ENCODE results near the gene PHF19. TPM values are rescaled to one million over a fixed set of nuclear protein-coding genes. Genes with fewer than 3 reads are reported as not detected.
A peak's percentile ranks its signal among the peaks of the same experiment; 100 is the strongest.

Gene PHF19
- total and polyA plus RNA-seq, 9 donors: 16.8 to 56.0 (median 40.2) TPM

DNA sequence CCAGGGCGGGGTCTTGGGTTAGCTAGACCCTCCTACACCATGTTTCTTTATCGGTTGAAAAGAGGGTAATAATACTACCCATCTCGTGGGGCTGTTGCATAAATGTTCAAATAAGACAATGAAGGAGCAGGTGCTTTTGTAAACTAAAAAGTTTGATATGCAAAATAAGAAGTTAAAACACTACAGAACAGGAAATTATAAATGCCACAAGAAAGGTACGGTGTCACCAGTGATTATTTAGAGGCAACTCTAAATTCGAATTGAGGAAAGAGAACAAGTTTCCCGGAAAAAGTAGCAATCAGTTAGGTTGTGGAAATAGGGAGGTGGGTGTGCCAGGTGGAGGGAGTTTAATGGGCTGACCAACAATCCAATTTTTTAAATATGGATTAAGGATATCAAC is 2.5 kb upstream of the PHF19 start:
- DNase-seq: no peak
- H3K4me1 ChIP-seq (ENCODE audit: insufficient read depth): no peaks in the 10 kb centered on the region
- TF ChIP-seq EP300 (IDR thresholded peaks at IDR 0.05): no peak
- TF ChIP-seq POLR2A (IDR thresholded peaks at IDR 0.05): no peak
- TF ChIP-seq, protein P1, sequence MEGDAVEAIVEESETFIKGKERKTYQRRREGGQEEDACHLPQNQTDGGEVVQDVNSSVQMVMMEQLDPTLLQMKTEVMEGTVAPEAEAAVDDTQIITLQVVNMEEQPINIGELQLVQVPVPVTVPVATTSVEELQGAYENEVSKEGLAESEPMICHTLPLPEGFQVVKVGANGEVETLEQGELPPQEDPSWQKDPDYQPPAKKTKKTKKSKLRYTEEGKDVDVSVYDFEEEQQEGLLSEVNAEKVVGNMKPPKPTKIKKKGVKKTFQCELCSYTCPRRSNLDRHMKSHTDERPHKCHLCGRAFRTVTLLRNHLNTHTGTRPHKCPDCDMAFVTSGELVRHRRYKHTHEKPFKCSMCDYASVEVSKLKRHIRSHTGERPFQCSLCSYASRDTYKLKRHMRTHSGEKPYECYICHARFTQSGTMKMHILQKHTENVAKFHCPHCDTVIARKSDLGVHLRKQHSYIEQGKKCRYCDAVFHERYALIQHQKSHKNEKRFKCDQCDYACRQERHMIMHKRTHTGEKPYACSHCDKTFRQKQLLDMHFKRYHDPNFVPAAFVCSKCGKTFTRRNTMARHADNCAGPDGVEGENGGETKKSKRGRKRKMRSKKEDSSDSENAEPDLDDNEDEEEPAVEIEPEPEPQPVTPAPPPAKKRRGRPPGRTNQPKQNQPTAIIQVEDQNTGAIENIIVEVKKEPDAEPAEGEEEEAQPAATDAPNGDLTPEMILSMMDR (IDR thresholded peaks at IDR 0.05): no peak
- no peaks in the 10 kb centered on the region for H3K9me3 ChIP-seq
- H3K4me3 ChIP-seq: no peak overlapping the region
- no peaks in the 10 kb centered on the region for H3K36me3 ChIP-seq
- intact Hi-C loops (cut with DNase I): loop anchor here in 3 of 4 donors (5.0 to 10.0 kb wide), 4 partner anchors 43 to 185 kb away; no protein-coding TSS in a partner anchor
- 70 to 81% (median 79%) methylated on average over 6 of the region's 6 CpGs for WGBS, 3 donors
- no peak overlapping the region for H3K27ac ChIP-seq
- no peaks in the 10 kb centered on the region for H3K27me3 ChIP-seq

DNA sequence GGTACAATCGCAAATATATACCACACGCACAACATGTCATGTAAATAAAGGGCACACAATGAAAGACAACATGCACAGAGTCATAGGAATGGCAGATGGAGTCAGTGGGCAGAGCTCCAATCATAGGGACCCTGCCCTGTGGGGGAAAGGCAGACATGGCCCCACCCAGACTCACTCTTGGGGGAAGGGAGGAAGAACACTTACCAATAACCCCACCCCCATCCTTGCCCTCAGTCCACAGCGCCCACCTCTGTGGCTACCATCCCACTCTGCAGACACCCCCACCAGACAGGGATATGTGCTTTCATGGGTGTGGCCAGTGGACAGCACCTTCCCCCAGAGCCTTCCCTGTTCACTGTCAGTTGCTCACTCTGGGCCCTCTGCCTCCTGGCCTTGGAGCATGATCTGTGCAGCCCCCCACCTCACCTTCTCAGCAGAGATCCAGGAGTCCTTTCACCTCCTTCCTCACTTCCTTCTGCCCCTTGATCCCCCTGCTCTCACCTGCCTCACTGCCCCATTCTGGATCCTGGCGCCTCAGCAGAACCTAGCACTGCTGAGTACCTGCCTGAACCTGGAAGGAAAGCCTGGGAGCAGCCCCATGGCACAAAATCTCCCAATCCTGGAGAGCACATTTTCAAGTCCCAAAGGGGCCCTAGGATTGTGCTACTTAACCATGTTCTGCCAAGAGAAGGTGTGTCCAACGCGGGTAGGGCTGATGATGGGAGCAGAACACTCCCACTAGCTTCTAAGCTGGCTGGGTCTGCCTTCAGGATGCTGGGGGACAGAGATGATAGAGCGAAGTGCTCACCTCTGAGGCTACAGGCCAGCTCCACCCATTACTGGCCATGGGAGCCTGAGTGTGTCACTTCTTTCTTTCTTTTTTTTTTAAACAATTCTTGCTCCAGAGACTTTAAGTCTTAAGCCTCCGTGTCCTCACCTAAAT is 1.5 kb upstream of the PHF19 start:
- WGBS, 3 donors: 75 to 83% (median 83%) methylated on average over 8 of the region's 8 CpGs
- Histone ChIP-seq H3K4me3 (no peak overlapping the region), H3K27ac (no peak overlapping the region), H3K4me1 (ENCODE audit: insufficient read depth) (no peaks in the 10 kb centered on the region), H3K36me3 (no peaks in the 10 kb centered on the region), H3K27me3 (no peaks in the 10 kb centered on the region), H3K9me3 (no peaks in the 10 kb centered on the region)
- intact Hi-C loops (cut with DNase I): loop anchor here in 3 of 4 donors (5.0 to 10.0 kb wide), 4 partner anchors 44 to 186 kb away; no protein-coding TSS in a partner anchor
- peak in 1 of 5 donors; percentile 45 for DNase-seq
- TF ChIP-seq EP300 (IDR thresholded peaks at IDR 0.05) (no peak), POLR2A (IDR thresholded peaks at IDR 0.05) (no peak)
- TF ChIP-seq, protein P1 (IDR thresholded peaks at IDR 0.05): no peak

DNA sequence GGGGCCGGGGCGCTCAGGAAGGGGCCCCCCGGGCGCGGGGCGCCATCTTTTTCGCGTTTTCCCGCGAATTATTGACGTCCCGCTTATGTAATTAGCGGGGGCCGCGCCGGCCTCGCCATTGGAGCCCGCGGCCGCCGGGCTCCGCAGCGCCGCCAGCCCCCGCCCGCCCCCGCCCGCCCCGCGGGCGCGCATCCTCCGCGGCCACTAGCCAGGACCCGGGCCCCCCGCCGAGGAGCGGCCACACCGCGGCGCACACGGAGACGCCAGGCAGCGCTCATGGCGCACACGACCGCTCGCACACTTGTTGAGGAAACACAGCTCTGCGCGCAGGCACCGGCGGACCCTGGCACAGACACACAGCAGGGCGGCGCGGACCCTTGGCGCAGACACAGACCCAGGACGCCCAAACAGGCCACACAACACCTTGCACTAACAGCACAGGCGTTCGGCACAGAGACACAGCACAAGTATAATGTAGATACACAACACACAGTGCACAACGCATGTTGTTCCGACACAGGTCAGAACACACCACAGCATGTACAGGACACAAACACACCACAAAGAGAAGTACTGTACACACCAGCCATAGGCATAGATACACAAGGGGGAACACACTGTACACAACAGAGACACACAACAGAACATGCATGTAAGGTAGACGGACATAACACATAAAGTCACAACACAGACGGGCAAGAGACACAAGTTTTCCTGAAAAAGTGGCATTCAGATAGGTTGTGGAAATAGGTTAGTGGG is 467 bp upstream of the PHF19 start:
- Histone ChIP-seq H3K36me3 (no peaks in the 10 kb centered on the region), H3K9me3 (no peaks in the 10 kb centered on the region), H3K27ac (peak overlapping the region; percentile 97 to 99), H3K27me3 (no peaks in the 10 kb centered on the region), H3K4me3 (peak overlapping the region; percentile 52), H3K4me1 (ENCODE audit: insufficient read depth) (no peaks in the 10 kb centered on the region)
- no peak for TF ChIP-seq POLR2A (IDR thresholded peaks at IDR 0.05)
- TF ChIP-seq EP300 (IDR thresholded peaks at IDR 0.05): no peak
- TF ChIP-seq, protein P1 (IDR thresholded peaks at IDR 0.05): no peak
- peak; percentile 76 to 87 (median 83) for DNase-seq
- 2 to 6% (median 4%) methylated on average over 23 to 63 of the region's 63 CpGs for WGBS, 3 donors
- intact Hi-C loops (cut with DNase I): loop anchor here in 3 of 4 donors (5.0 to 10.0 kb wide), 4 partner anchors 45 to 187 kb away; no protein-coding TSS in a partner anchor

Data from ovary (tissue), 9 donors.